SU-DHL-6 (cell line): ENCODE measurements around the gene FURIN.
"Not testable (repeated sequence)": the region's sequence is repeated elsewhere in the genome, so short reads cannot be mapped to it uniquely, and the experiment has no call there.

ENCODE experiments used
- H2AFZ ChIP-seq: fragments of 200-600 bp; sonication (generic); 2 replicates; pipeline ENCODE4 v1.6.1; 2014; ENCODE audit warnings: low read depth, mild to moderate bottlenecking, moderate library complexity, mixed read lengths, antibody characterized with exemption, low read length; ENCODE audit not compliant: severe bottlenecking
- H3F3A ChIP-seq: fragments of 200-600 bp; shearing (Covaris generic); 2 replicates; pipeline ENCODE4 v1.6.0; 2016; ENCODE audit warnings: antibody characterized with exemption, mild to moderate bottlenecking; ENCODE audit not compliant: insufficient read depth
- H3K27ac ChIP-seq: fragments of 200-600 bp; sonication (generic); 2 replicates; pipeline ENCODE4 v1.5.1; 2016; ENCODE audit warnings: low read depth, mild to moderate bottlenecking, low read length, moderate library complexity, mixed read lengths
- H3K27me3 ChIP-seq: fragments of 200-600 bp; sonication (generic), shearing (Covaris generic); 2 replicates; pipeline ENCODE4 v1.6.0; 2014; ENCODE audit warnings: mild to moderate bottlenecking, low read length
- H3K36me3 ChIP-seq: fragments of 200-600 bp; sonication (generic); 2 replicates; pipeline ENCODE4 v1.6.1; 2014; ENCODE audit warnings: mild to moderate bottlenecking, low read length, mixed read lengths
- H3K4me2 ChIP-seq: fragments of 300-600, 200-600 bp; shearing (Covaris generic), sonication (generic); 2 replicates; pipeline ENCODE4 v1.6.0; 2014; ENCODE audit warnings: low read length, low read depth, mild to moderate bottlenecking; ENCODE audit not compliant: poor library complexity, severe bottlenecking
- H3K4me3 ChIP-seq: fragments of 200-600 bp; sonication (generic); 2 replicates; pipeline ENCODE4 v1.5.1; 2014; ENCODE audit warnings: antibody characterized with exemption, low read length, mild to moderate bottlenecking, mixed read lengths; ENCODE audit not compliant: insufficient read depth, poor library complexity, severe bottlenecking
- H3K79me2 ChIP-seq: fragments of 200-600 bp; sonication (generic); 2 replicates; pipeline ENCODE4 v1.6.1; 2014; ENCODE audit warnings: mild to moderate bottlenecking, low read length, moderate library complexity; ENCODE audit not compliant: insufficient read depth
- H3K9ac ChIP-seq: fragments of 200-600 bp; sonication (generic); 2 replicates; pipeline ENCODE4 v1.7.0; 2014; ENCODE audit warnings: mild to moderate bottlenecking, low read length
- H3K9me2 ChIP-seq: fragments of 200-600 bp; sonication (generic); replicated peaks from 2 replicates; pipeline ENCODE4 v1.6.1; 2014; ENCODE audit warnings: low read length; ENCODE audit not compliant: insufficient read depth
- H3K9me3 ChIP-seq: fragments of 200-600 bp; sonication (generic); 2 replicates; pipeline ENCODE4 v1.6.1; 2014; ENCODE audit warnings: low read length, mixed read lengths; ENCODE audit not compliant: insufficient read depth
- H4K20me1 ChIP-seq: fragments of 200-600 bp; sonication (generic); 2 replicates; pipeline ENCODE4 v1.6.1; 2014; ENCODE audit warnings: low read depth, mild to moderate bottlenecking, antibody characterized with exemption, low read length, moderate library complexity, mixed read lengths
- EZH2phosphoT487 ChIP-seq: fragments of 200-600 bp; sonication (generic), shearing (Covaris generic); conservative IDR thresholded peaks from 2 replicates; pipeline ENCODE4 v1.6.1; 2018; ENCODE audit warnings: mild to moderate bottlenecking, antibody characterized with exemption, low read length, moderate library complexity, mixed read lengths
- TF ChIP-seq, protein P1 (sequence below): fragments of 200-600 bp; sonication (generic); IDR thresholded peaks from one replicate; pipeline ENCODE4 v1.5.1; 2017; ENCODE audit warnings: antibody characterized with exemption, mild to moderate bottlenecking, low read length, moderate library complexity; ENCODE audit not compliant: insufficient read depth, poor library complexity, severe bottlenecking

FURIN gene

DNA sequence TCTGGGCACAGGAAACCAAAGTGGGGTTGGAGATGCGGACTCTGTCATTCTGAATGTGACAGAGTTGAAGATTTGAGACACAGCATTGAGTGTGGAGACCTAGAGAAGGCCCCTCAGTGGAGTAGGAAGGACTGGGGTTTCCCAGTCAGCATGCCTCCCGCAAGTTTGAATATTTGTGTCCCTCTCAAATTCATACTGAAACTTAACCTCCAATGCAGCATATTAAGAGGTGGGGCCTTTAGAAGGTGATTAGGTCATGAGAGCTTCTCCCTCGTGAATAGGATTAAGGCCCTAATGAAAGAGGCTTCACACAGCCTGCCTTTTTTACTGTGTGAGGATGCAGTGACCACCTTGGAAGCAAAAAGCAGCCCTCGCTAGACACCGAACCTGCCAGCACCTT is 56.0 kb downstream of the FURIN start:
- Histone ChIP-seq H3K9ac (no peak overlapping the region), H2AFZ (no peak overlapping the region), H3K27me3 (no peaks in the 10 kb centered on the region), H3K4me3 (no peak overlapping the region), H3K79me2 (no peaks in the 10 kb centered on the region), H3K4me2 (no peak overlapping the region), H3K36me3 (no peaks in the 10 kb centered on the region), H3K27ac (no peak overlapping the region), H4K20me1 (no peaks in the 10 kb centered on the region), H3F3A (peaks cover 9% of the 10 kb centered on the region; the same call in 1 of the 2 replicates), H3K9me2 (no peaks in the 10 kb centered on the region), H3K9me3 (no peaks in the 10 kb centered on the region)
- TF ChIP-seq, protein P1, sequence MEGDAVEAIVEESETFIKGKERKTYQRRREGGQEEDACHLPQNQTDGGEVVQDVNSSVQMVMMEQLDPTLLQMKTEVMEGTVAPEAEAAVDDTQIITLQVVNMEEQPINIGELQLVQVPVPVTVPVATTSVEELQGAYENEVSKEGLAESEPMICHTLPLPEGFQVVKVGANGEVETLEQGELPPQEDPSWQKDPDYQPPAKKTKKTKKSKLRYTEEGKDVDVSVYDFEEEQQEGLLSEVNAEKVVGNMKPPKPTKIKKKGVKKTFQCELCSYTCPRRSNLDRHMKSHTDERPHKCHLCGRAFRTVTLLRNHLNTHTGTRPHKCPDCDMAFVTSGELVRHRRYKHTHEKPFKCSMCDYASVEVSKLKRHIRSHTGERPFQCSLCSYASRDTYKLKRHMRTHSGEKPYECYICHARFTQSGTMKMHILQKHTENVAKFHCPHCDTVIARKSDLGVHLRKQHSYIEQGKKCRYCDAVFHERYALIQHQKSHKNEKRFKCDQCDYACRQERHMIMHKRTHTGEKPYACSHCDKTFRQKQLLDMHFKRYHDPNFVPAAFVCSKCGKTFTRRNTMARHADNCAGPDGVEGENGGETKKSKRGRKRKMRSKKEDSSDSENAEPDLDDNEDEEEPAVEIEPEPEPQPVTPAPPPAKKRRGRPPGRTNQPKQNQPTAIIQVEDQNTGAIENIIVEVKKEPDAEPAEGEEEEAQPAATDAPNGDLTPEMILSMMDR = no peak
- TF ChIP-seq EZH2phosphoT487 = no peak

DNA sequence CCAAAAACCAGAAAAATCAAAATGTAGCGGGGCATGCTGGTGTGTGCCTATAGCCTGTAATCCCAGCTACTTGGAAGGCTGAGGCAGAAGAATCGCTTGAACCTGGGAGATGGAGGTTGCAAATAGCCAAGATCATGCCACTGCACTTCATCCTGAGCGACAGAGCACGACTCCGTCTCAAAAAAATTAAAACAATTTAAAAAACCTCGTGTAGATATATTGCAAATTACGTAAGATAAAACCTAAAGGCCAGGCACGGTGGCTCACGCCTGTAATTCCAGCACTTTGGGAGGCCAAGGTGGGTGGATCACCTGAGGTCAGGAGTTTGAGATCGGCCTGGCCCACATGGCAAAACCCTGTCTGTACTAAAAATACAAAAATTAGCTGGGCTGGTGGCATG is 58.4 kb downstream of the FURIN start:
- not testable (repeated sequence) for H3K9ac ChIP-seq, H2AFZ ChIP-seq, H3K4me2 ChIP-seq, H3K36me3 ChIP-seq, H3K9me3 ChIP-seq, H3K27ac ChIP-seq, H3K9me2 ChIP-seq, H3K4me3 ChIP-seq, H3K27me3 ChIP-seq, H3K79me2 ChIP-seq, H4K20me1 ChIP-seq
- peaks cover 20% of the 10 kb centered on the region for H3F3A ChIP-seq

DNA sequence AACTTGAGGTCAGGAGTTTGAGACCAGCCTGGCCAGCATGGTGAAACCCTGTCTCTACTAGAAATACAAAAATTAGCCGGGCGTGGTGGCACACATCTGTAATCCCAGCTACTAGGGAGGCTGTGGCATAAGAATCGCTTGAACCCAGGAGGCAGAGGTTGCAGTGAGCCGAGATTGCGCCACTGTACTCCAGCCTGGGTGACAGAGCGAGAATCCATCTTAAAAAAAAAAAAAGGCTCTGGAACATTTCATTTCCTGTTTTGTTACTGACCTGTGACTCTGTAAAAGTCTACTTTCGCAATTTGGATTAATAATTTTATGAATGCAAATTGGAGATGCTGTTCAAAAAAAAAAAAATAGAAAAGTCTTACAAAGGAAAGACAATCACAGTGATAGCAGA is 59.7 kb downstream of the FURIN start:
- H3K9me2 ChIP-seq, H3K4me2 ChIP-seq, H4K20me1 ChIP-seq, H3K36me3 ChIP-seq, H3K27ac ChIP-seq, H3K79me2 ChIP-seq, H3K9ac ChIP-seq, H3K4me3 ChIP-seq, H3K27me3 ChIP-seq, H2AFZ ChIP-seq, H3K9me3 ChIP-seq: not testable (repeated sequence)
- peaks cover 20% of the 10 kb centered on the region for H3F3A ChIP-seq

DNA sequence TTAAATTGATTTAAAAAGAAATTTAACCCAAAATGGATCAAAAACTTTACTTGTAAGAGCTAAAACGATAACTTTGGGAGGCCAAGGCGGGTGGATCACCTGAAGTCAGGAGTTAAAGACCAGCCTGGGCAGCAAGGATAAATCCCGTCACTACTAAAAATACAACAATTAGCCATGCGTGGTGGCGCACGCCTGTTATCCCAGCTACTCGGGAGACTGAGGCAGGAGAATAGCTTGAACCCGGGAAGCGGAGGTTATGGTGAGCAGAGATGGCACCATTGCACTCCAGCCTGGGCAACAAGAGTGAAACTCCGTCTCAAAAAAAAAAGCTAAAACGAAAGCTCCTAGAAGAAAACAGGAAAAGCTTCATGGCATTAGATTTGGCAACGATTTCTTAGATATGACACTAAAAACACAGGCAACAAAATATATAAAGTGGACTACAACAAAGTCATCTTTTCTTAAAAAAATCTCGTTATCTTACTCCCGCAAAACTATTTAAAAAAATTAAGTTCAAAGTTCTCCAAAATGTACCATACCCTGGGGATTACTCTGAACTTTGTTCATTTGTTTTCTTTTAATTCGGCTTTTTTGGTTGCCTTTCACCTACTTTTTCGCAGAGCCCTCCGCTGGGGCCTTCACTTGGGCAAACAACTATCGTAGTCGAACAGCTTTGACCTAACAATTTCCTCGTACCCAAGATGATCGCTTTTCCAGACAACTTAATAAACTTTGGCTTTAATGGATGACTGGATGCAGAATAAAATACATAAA is 61.0 kb downstream of the FURIN start:
- H3F3A ChIP-seq = peaks cover 20% of the 10 kb centered on the region
- H3K36me3 ChIP-seq = no peaks in the 10 kb centered on the region
- H3K27me3 ChIP-seq = no peaks in the 10 kb centered on the region
- peak overlapping the region; percentile 75 for H3K4me2 ChIP-seq
- peak overlapping the region; percentile 85 for H3K27ac ChIP-seq
- no peaks in the 10 kb centered on the region for H4K20me1 ChIP-seq
- peak overlapping the region; percentile 75 for H3K9ac ChIP-seq
- TF ChIP-seq EZH2phosphoT487 = no peak
- H2AFZ ChIP-seq = peak overlapping the region; percentile 56
- peak overlapping the region; percentile 51 for H3K4me3 ChIP-seq
- H3K9me3 ChIP-seq = no peaks in the 10 kb centered on the region
- H3K9me2 ChIP-seq = no peaks in the 10 kb centered on the region
- no peaks in the 10 kb centered on the region for H3K79me2 ChIP-seq
